RWPE1 (cell line): ENCODE data around the gene SPDYE2B.
"Not testable (repeated sequence)": the region's sequence is repeated elsewhere in the genome, so short reads cannot be mapped to it uniquely, and the experiment has no call there.

Source experiments
- CTCF ChIA-PET: fragments of 350-600 bp; sonication (Branson Sonifier 250); formaldehyde crosslinking; extraction: SDS; loops from one replicate; lab custom pipeline; 2021; lab: Yijun Ruan, JAX
- POLR2A ChIA-PET: fragments of 400-600 bp; formaldehyde crosslinking; extraction: SDS; loops from one replicate; lab custom pipeline; 2020; ENCODE audit warnings: antibody characterized with exemption; ENCODE audit not compliant: low non-redundant PET; lab: Yijun Ruan, JAX
- DNase-seq: peaks from one replicate; pipeline ENCODE4 v3.0.0; 2012; ENCODE audit warnings: low spot score
- H3K27ac ChIP-seq: fragments of 450-650 bp; 2 replicates; pipeline ENCODE4 v1.5.1; 2017
- CTCF ChIP-seq: fragments of 450-650 bp; conservative IDR thresholded peaks from 2 replicates; pipeline ENCODE4 v1.5.1; 2017; ENCODE audit warnings: low read depth, mild to moderate bottlenecking

The SPDYE2B gene

GRCh38 chr7:102630622-102631021, 19.5 kb upstream of the SPDYE2B start:
- H3K27ac ChIP-seq: peak overlapping the region; percentile 42; the same call in 1 of the 2 replicates
- POLR2A ChIA-PET, DNase-seq, CTCF ChIA-PET: not testable (repeated sequence)

- CTCF ChIA-PET, DNase-seq, H3K27ac ChIP-seq, POLR2A ChIA-PET: not testable (repeated sequence)
Measured at GRCh38 chr7:102634299-102634698, 15.8 kb upstream of the SPDYE2B start.

DNA sequence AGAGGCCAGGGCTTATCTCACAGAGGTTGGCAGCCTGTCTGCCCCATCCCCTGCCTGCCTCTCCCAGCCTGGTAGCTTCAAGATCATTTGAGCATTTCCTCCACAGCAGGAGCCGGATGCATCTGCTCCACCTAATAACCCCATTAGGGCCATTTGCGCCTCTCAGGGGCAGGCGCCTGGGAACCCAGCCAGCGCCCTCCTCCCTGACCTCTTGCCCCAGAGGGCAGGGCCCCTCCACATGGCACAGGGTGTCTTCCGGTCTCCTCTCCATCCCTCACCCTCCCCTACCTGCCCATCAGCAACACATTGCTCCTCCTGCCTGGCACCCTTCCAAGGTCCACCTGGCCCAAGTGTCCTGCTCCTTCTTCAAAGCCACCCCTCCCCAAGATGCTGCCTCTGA, 14.8 kb upstream of the SPDYE2B start:
- CTCF ChIA-PET, POLR2A ChIA-PET, DNase-seq, H3K27ac ChIP-seq: not testable (repeated sequence)

DNA sequence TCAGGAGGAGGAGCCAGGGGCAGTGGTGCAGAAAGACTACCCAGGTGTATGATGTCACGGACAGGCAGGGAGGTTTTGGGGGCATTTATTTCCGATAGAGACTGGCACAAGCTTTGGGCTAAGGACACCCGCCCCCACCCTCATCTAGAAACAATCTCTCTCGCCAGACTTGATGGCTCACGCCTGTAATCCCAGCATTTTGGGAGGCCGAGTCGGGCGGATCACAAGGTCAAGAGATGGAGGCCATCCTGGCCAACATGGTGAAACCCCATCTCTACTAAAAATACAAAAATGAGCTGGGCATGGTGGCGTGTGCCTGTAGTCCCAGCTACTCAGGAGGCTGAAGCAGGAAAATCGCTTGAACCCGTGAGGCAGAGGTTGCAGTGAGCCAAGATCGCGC, 13.2 kb upstream of the SPDYE2B start:
- DNase-seq, CTCF ChIA-PET, H3K27ac ChIP-seq, POLR2A ChIA-PET: not testable (repeated sequence)

GRCh38 chr7:102638848-102639247, 11.3 kb upstream of the SPDYE2B start:
- CTCF ChIA-PET, DNase-seq, H3K27ac ChIP-seq, POLR2A ChIA-PET: not testable (repeated sequence)

GRCh38 chr7:102642691-102643090, 7.4 kb upstream of the SPDYE2B start, which contains the start of gene UPK3BL1:
TSS of gene UPK3BL1 (minus strand) at chr7:102642791. CDS start at chr7:102642741, 50 bp downstream.
- CTCF ChIA-PET, POLR2A ChIA-PET, H3K27ac ChIP-seq, DNase-seq: not testable (repeated sequence)

GRCh38 chr7:102643404-102643803, 6.7 kb upstream of the SPDYE2B start:
- POLR2A ChIA-PET, CTCF ChIA-PET, DNase-seq, H3K27ac ChIP-seq: not testable (repeated sequence)

DNA sequence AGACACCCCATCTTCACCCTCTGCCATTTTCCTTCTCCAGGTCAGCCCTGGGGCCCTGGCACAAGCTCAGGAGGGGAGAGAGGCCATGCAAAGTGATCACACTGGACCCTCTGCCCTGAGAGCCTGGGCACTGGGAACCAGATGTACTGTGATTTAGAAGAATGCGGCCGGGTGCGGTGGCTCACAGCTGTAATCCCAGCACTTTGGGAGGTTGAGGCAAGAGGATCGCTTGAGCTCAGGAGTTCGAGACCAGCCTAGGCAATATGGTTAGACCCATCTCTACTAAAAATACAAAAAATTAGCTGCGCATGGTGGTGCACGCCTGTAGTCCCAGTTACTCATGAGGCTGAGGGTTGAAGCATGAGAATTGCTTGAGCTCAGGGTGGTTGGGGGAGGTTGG, 2.3 kb upstream of the SPDYE2B start:
- DNase-seq, CTCF ChIA-PET, H3K27ac ChIP-seq, POLR2A ChIA-PET: not testable (repeated sequence)

- not testable (repeated sequence) for DNase-seq
Measured at GRCh38 chr7:102664765-102665164, 14.6 kb downstream of the SPDYE2B start.

GRCh38 chr7:102666850-102667249, 16.7 kb downstream of the SPDYE2B start:
- POLR2A ChIA-PET, DNase-seq, CTCF ChIA-PET, H3K27ac ChIP-seq: not testable (repeated sequence)

More at GRCh38 chr7:102664765-102665164, 14.6 kb downstream of the SPDYE2B start:
- POLR2A ChIA-PET, H3K27ac ChIP-seq, CTCF ChIA-PET: not testable (repeated sequence)

GRCh38 chr7:102667523-102667922, 17.4 kb downstream of the SPDYE2B start:
- POLR2A ChIA-PET: not testable (repeated sequence)

DNA sequence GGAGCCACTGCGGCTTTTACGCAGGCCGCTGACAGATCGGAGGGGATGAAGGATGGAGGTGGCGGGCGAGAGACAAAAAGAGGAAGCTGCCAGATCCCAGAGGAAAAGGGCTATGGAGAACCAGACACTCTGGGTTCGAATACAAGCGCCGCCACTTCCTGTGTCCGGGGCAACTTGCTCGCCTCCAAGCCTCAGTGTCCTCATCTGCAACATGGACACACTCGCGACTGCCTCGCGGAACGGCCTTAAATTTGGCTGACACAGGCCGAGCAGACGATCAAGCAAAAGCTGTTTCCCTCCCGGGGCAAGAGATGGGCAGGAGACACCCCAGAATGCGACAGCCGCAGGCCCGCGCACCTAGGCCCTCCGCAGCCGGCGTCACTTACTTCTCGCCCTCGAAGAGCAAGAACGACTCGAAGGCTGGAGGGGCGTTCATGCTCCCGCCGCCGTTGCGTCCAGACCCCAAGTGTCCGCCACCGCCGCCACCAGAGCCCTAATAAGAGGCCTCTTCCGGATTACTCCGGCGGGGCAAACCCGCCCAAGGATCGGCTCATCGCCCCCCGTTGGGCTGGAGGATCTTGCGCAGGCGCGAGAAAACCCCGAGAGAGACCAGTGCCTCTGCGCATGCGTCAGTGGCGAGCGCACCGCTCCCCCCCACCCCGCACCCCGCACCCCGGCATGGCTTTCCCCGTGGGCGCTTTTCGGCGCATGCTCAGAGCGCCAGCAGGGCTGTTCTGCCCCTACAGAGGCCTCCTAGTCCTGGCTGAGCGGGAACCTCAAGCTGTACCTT, 21.2 kb downstream of the SPDYE2B start, which contains the start of gene POLR2J2:
TSS of gene POLR2J2 (minus strand) at position 498 of the 790 bp plus-strand sequence. CDS start at position 436, 62 bp downstream.
- peak; percentile 61 for TF ChIP-seq CTCF
- POLR2A ChIA-PET, CTCF ChIA-PET: not testable (repeated sequence)
- DNase-seq: peak; percentile 91
- H3K27ac ChIP-seq: peak within 1 kb of the TSS; percentile 62

More at GRCh38 chr7:102667523-102667922, 17.4 kb downstream of the SPDYE2B start:
- H3K27ac ChIP-seq, CTCF ChIA-PET, DNase-seq: not testable (repeated sequence)

- DNase-seq, CTCF ChIA-PET, POLR2A ChIA-PET: not testable (repeated sequence)
- H3K27ac ChIP-seq: peak overlapping the region; percentile 62
Measured at GRCh38 chr7:102671956-102672307, 21.8 kb downstream of the SPDYE2B start.

DNA sequence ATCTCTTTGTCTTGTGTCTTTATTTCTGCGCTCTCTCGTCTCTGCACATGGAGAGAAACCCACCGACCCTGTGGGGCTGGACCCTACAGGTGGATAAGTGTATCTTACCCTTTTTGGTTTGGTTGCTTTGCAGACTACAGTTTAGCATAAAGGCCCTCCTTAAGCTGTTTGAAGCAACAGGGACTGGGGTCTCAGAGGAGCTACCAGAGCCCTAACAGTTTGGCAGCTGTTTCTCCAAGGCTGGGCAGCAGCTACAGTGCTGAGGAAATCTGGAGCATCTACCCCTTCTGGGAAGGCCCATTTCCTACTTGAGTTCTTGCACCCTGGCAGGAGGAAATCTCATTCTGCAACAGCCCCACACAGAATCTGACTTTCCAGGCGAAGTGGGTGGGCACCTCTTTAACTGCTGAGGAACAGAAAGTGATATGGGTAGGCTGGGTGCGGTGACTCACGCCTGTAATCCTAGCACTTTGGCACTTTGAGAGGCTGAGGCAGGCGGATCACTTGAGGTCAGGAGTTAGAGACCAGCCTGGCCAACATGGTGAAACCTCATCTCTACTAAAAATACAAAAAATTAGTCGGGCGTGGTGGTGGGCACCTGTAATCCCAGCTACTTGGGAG, 23.4 kb downstream of the SPDYE2B start:
- POLR2A ChIA-PET, H3K27ac ChIP-seq, DNase-seq, CTCF ChIA-PET: not testable (repeated sequence)

DNA sequence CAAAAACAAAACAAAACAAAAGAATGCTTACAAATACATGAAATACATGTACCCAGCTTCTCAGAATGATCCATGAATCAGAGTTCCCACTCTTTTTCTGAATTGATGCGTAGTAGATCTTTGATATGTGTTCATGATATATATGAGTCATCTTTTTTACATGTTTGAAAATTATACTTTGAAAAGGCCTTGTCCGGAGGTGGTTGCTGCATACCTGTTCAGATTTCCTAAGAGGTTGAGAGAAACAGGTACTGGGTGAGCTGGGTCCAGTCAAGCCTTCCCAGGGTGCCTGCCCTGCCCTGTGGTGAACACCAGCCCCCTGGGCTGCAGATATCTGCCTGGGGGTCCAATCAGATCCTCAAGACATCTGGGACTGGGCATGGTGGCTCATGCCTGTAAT, 25.4 kb downstream of the SPDYE2B start:
- CTCF ChIA-PET, POLR2A ChIA-PET, H3K27ac ChIP-seq, DNase-seq: not testable (repeated sequence)

DNA sequence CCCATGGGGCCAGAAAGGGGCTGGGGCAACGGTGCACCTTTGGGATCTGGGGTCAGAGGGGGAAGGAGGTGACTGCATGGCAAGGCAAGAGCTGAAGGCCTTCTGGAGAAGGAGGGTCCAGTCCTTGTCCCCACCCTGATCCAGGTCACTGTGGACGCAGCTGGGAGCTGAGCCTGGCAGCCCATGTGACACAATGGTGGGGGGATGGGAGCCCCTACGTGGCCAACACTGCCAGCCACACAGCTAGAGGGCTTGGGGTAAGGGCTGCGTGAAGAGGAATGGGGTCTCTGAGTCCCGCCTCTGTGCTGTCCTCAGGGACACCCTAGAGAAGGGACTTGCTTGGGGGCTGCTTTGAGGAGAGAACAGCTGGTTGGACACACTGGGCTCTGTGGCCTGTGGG, 30.7 kb downstream of the SPDYE2B start:
- H3K27ac ChIP-seq, DNase-seq, POLR2A ChIA-PET, CTCF ChIA-PET: not testable (repeated sequence)
